ENCODE data around the gene HERPUD2.
"Not testable (repeated sequence)": the region's sequence is repeated elsewhere in the genome, so short reads cannot be mapped to it uniquely, and the experiment has no call there.

Gene HERPUD2

DNA sequence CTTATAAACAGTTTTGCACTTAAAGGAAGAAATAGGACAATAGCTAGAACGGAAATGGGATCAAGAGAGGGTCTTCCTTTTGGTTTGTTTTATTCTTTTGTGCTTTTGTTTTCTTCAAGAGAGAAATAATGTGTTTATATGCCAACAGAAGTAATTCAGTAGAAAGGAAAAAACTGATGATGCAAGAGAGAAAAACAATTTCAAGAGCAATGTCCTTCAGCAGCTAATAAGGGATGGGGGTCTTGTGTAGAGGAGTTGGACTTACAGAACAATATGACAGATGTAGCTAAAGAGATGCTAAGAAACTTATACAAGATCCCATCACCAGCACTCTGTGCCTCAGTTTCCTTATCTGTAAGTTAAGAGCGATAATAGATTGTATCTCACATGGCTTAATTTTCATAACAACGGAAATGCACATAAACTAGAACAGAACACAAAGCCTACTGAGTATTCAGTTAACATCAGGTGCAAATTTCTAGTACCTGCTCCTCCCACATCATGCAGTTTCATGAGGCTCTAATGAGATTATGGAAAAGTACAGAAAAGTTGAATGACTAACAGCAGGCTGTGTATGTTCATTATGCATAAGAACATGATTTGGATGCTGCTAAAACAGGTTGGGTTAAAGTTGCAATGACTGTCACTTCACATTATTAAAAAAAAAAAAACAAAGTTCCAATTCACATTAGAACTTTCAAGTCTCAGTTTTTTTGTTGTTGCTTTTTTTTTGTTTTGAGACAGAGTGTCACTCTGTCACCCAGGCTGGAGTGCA is 17.2 kb downstream of the HERPUD2 start:
- no peak for DNase-seq (ENCODE audit: low read depth in 2 of 2)

- no peak for DNase-seq (ENCODE audit: low read depth in 2 of 2)
These were observed 18.7 kb downstream of the HERPUD2 start for GRCh38 chr7:35676211-35676610.

- no peak for DNase-seq (ENCODE audit: low read depth in 2 of 2)
These were observed 23.9 kb downstream of the HERPUD2 start for GRCh38 chr7:35670856-35671569.

DNA sequence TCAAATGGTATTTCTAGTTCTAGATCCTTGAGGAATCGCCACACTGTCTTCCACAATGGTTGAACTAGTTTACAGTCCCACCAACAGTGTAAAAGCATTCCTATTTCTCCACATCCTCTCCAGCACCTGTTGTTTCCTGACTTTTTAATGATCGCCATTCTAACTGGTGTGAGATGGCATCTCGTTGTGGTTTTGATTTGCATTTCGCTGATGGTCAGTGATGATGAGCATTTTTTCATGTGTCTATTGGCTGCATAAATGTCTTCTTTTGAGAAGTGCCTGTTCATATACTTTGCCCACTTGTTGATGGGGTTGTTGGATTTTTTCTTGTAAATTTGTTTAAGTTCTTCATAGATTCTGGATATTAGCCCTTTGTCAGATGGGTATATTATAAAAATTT is 34.5 kb downstream of the HERPUD2 start:
- DNase-seq (ENCODE audit: low read depth in 2 of 2) = not testable (repeated sequence)

DNA sequence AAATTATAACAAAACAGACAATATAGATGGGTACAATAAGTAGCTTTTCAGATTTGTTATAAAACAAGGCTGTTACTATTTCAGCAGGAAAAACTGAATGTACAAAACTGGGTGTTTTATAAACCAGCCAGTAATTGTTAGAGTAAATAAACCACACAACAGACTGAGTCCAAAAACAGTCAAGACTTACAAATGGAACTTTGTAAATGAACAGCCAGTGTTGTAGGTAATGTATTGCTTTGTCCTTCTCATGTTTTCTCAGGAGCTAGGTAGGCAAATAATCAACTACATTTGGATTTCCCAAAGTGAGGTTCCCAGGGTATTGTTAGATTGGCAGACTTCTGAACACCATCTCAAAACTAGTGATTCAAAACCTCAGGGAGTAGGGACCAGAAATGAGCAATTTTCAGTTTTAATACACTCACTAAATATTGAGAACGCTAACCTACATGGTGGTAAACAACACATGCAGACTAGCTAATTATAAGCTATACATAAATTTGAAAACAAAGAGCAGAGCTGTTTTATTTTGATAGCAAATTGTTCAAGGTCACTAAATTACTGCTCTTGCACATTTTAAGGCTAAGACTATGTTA is 36.2 kb downstream of the HERPUD2 start:
- DNase-seq (ENCODE audit: low read depth in 2 of 2) = no peak

- no peak for DNase-seq (ENCODE audit: low read depth in 2 of 2)
These were observed 37.8 kb downstream of the HERPUD2 start for GRCh38 chr7:35657125-35657524.

DNA sequence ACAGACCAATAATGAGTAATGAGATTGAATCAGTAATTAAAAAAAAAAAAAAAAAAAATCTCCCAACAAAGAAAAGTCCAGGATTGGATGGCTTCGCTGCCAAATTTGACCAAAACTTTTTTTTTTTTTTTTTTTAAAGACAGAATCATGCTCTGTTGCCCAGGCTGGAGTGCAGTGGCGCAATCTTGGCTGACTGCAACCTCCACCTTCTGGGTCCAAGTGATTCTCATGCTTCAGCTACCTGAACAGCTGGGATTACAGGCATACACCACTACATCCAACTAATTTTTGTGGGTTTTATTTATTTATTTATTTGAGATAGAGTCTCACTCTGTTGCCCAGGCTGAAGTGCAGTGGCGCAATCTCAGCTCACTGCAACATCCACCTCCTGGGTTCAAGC is 40.4 kb downstream of the HERPUD2 start:
- not testable (repeated sequence) for DNase-seq (ENCODE audit: low read depth in 2 of 2)

GRCh38 chr7:35652124-35652523 is 42.8 kb downstream of the HERPUD2 start:
- DNase-seq (ENCODE audit: low read depth in 2 of 2) = no peak

- no peak for DNase-seq (ENCODE audit: low read depth in 2 of 2)
These were observed 44.2 kb downstream of the HERPUD2 start for GRCh38 chr7:35650751-35651150.

- DNase-seq (ENCODE audit: low read depth in 2 of 2) = no peak
These were observed 45.2 kb downstream of the HERPUD2 start for GRCh38 chr7:35649711-35650110.

- DNase-seq (ENCODE audit: low read depth in 2 of 2) = no peak
These were observed 46.6 kb downstream of the HERPUD2 start for GRCh38 chr7:35648367-35648766.

DNA sequence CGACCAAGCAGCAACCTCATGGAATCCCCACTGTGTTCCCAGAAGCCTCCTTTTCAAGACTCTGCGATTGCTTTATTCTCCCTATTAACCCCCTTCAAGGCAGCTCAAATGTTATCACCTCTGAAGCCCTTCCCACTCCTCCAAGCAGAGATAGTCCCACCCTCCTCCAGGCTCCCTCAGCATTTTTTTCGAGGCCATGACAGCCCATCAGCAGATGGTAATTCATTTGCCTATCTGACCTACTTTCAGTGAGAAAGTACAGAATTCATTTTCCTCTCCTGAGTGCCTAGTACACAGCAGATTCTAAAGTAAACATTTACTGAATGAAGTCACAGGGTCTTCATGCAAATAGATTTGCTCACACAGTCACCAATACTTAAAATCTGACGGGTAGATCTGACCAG is 47.8 kb downstream of the HERPUD2 start:
- no peak for DNase-seq (ENCODE audit: low read depth in 2 of 2)

- no peak for DNase-seq (ENCODE audit: low read depth in 2 of 2)
These were observed 48.5 kb downstream of the HERPUD2 start for GRCh38 chr7:35646289-35647023.

DNA sequence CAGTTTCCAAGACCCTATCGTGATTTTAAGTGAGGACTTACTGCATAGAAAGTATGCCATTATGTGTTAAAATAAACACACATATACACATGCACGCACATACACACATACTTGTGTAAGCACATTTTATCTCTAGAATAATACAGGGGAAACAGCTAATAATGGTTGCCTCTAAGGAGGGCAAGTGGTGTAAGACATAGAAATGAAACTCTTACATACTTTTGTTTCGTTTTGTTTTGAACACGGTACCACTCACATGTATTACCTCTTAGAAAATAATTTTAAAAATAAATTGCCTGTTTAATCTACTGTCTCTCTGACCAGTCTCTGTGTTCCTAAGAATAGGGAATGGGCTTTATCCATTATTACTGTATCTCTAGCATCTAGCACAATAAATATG is 49.2 kb downstream of the HERPUD2 start:
- DNase-seq (ENCODE audit: low read depth in 2 of 2) = no peak

GRCh38 chr7:35630024-35630972 is 64.6 kb downstream of the HERPUD2 start:
- no peak for DNase-seq (ENCODE audit: low read depth in 2 of 2)

GRCh38 chr7:35624299-35625186 is 70.4 kb downstream of the HERPUD2 start:
- no peak for DNase-seq (ENCODE audit: low read depth in 2 of 2)

GRCh38 chr7:35623381-35623780 is 71.6 kb downstream of the HERPUD2 start:
- DNase-seq (ENCODE audit: low read depth in 2 of 2) = no peak

DNA sequence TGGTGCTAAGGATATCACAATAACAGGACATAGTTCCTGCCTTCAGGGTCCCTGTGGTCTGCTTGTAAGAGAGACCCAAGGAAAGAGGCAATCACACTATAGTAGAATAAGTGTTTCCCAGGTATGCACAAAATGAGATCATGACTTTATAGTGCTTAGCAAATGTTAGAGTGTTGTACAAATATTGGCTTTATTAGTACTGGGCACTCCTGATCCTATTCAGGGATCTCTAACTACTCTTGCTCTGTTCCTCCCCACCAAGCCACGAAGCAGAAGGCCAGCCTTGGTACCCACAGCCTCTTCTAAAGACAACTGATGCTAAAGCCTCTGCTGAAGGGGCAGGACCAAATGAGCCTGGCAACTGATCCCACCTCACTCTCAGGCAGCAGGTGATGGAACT is 75.1 kb downstream of the HERPUD2 start:
- DNase-seq (ENCODE audit: low read depth in 2 of 2) = no peak

GRCh38 chr7:35617041-35617440 is 77.9 kb downstream of the HERPUD2 start:
- DNase-seq (ENCODE audit: low read depth in 2 of 2) = no peak

- DNase-seq (ENCODE audit: low read depth in 2 of 2) = no peak
These were observed 81.8 kb downstream of the HERPUD2 start for GRCh38 chr7:35613150-35613549.

All from stimulated activated CD8-positive, alpha-beta memory T cell treated with anti-CD3 and anti-CD28 coated beads, Interleukin-7, amount 100 ng/mL, for 4 hours (primary cell).